ENCODE data around the gene MEAK7.
A peak's percentile ranks its signal among the peaks of the same experiment; 100 is the strongest.

MEAK7 gene

GRCh38 chr16:84503751-84504395 is 586 bp downstream of the MEAK7 start:
- Histone ChIP-seq H3K9ac (peak overlapping the region; percentile 88), H4K20me1 (no peaks in the 10 kb centered on the region), H3K4me2 (peak overlapping the region; percentile 99), H3K4me1 (peaks cover 62% of the 10 kb centered on the region), H3K27me3 (no peaks in the 10 kb centered on the region), H3K36me3 (peaks cover 26% of the 10 kb centered on the region), H3K27ac (peak overlapping the region; percentile 87; the same call in 1 of the 2 replicates), H3K9me3 (no peaks in the 10 kb centered on the region), H3K4me3 (peak overlapping the region; percentile 78)
- no peak for TF ChIP-seq Cebpa-rat (IDR thresholded peaks at IDR 0.05)

DNA sequence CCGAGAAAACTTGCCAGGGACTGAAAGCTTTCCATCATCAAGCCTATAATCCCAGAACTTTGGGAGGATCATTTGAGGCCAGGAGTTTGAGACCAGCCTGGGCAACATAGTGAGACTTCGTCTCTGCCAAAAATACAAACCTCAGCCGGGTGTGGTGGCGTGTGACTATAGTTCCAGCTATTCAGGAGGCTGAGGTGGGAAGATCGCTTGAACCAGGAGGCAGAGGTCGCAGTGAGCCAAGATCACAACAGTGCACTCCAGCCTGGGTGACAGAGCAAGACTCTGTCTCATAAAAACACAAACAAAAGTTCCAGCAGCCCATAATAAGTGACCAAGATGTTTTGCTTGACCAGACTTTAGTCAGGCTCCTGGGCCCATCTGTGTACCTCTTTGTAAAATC is 1.9 kb downstream of the MEAK7 start:
- no peaks in the 10 kb centered on the region for H3K27me3 ChIP-seq
- H3K27ac ChIP-seq: no peak overlapping the region
- H4K20me1 ChIP-seq: no peaks in the 10 kb centered on the region
- peaks cover 32% of the 10 kb centered on the region for H3K36me3 ChIP-seq
- H3K4me3 ChIP-seq: no peak overlapping the region
- H3K4me1 ChIP-seq: peaks cover 49% of the 10 kb centered on the region
- no peak overlapping the region for H3K9ac ChIP-seq
- H3K9me3 ChIP-seq: no peaks in the 10 kb centered on the region
- no peak for TF ChIP-seq Cebpa-rat (IDR thresholded peaks at IDR 0.05)
- H3K4me2 ChIP-seq: peak overlapping the region; percentile 99; the same call in 1 of the 2 replicates

GRCh38 chr16:84502075-84502474 is 2.4 kb downstream of the MEAK7 start:
- no peak overlapping the region for H3K4me3 ChIP-seq
- H3K4me2 ChIP-seq: peak overlapping the region; percentile 99; the same call in 1 of the 2 replicates
- TF ChIP-seq Cebpa-rat (IDR thresholded peaks at IDR 0.05): no peak
- no peaks in the 10 kb centered on the region for H4K20me1 ChIP-seq
- H3K4me1 ChIP-seq: peaks cover 45% of the 10 kb centered on the region
- H3K9ac ChIP-seq: no peak overlapping the region
- peaks cover 37% of the 10 kb centered on the region for H3K36me3 ChIP-seq
- H3K9me3 ChIP-seq: no peaks in the 10 kb centered on the region
- no peak overlapping the region for H3K27ac ChIP-seq
- H3K27me3 ChIP-seq: no peaks in the 10 kb centered on the region

DNA sequence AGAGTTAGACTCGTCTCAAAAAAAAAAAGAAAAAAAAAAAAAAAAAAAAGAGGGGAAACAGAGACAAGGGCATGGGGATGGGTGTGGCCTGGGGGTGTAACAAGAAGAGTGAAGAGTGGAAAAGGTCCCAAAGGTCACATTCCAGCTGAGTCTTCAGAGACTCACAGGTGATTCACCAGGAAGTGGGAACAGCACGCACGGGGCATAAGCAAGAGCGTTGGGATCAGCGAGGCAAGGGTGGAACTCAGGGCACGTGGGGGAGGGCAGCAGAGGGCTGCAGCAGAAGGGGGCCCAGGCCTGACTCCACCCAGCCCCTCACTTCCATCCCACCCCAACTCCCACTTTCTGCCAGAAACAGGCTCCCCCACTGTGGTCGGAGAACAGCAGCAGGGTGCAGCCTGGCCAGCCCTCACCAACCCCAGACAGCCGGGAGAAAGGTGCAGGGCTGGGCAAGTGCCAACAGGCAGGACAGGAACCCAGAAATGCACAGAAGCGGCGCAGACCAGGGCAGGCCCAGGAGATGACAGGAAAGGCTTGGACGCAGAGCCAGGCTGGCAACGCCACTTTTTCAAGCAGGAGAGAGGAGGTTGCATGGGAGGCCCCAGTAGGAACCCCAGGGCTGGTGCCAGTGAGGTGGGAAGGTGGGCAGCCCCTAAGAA is 3.3 kb downstream of the MEAK7 start:
- Histone ChIP-seq H3K4me2 (no peak overlapping the region), H3K9me3 (no peaks in the 10 kb centered on the region), H3K4me3 (no peak overlapping the region), H3K9ac (no peak overlapping the region), H3K27me3 (no peaks in the 10 kb centered on the region), H3K36me3 (peaks cover 45% of the 10 kb centered on the region), H3K27ac (no peak overlapping the region), H3K4me1 (peaks cover 36% of the 10 kb centered on the region), H4K20me1 (no peaks in the 10 kb centered on the region)
- no peak for TF ChIP-seq Cebpa-rat (IDR thresholded peaks at IDR 0.05)

GRCh38 chr16:84500531-84500930 is 3.9 kb downstream of the MEAK7 start:
- H3K9me3 ChIP-seq: no peaks in the 10 kb centered on the region
- no peak for TF ChIP-seq Cebpa-rat (IDR thresholded peaks at IDR 0.05)
- peaks cover 30% of the 10 kb centered on the region for H3K4me1 ChIP-seq
- H3K4me2 ChIP-seq: no peak overlapping the region
- peaks cover 52% of the 10 kb centered on the region for H3K36me3 ChIP-seq
- no peak overlapping the region for H3K9ac ChIP-seq
- H3K27me3 ChIP-seq: no peaks in the 10 kb centered on the region
- no peaks in the 10 kb centered on the region for H4K20me1 ChIP-seq
- no peak overlapping the region for H3K4me3 ChIP-seq
- H3K27ac ChIP-seq: no peak overlapping the region

DNA sequence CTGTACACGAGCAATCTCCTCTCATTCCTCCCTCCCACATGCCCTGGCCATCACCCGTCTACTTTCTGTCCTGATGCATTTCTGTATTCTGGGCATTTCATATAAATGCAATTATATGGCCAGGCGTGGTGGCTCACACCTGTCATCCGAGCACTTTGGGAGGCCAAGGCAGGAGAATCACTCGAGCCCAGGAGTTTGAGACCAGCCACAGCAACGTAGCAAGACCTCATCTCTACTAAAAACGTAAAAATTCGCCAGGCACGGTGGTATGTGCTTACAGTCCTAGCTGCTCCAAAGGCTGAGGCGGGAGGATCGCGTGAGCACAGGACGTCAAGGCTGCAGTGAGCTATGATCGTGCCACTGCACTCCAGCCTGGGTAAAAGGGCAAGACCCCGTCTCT is 4.8 kb downstream of the MEAK7 start:
- H3K27ac ChIP-seq: no peak overlapping the region
- peaks cover 5% of the 10 kb centered on the region for H3K9me3 ChIP-seq
- H3K36me3 ChIP-seq: peaks cover 61% of the 10 kb centered on the region
- TF ChIP-seq Cebpa-rat (IDR thresholded peaks at IDR 0.05): no peak
- no peak overlapping the region for H3K4me3 ChIP-seq
- H4K20me1 ChIP-seq: no peaks in the 10 kb centered on the region
- H3K4me2 ChIP-seq: no peak overlapping the region
- no peaks in the 10 kb centered on the region for H3K27me3 ChIP-seq
- H3K9ac ChIP-seq: no peak overlapping the region
- H3K4me1 ChIP-seq: peaks cover 22% of the 10 kb centered on the region

DNA sequence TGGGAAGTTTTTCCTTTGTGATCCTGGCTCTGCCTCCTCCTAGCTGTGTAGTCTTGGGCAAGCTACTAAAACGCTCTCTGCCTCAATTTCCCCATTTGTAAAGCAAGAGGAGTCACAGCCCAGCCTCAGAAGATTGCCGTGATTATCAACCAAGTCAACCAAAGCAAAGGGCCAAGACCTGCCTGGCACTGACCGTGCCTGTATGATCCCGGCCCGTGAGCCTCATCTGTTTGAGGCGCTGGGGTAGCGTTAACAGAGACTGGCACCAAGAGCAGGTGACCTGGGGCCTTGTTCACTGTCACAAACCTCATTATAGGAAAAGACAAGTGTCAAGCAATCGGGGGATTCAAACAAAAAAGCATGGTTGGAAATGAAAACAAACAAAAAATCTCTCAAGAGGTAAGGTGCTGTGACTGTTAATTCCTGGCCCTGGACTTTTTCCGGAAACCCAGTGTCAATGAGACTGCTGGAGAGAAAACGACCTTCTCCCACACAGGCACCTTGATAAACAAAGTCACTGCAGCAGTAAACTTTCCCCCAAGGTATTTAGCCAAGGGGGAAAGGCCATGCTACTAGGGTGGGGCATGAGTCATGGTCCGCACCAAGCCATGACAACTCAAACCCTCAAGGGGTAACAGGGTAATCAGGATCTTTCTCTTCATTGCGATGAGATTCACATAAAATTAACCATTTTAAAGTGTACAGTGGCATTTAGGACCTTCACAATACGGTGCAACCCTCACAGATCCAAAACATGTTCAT is 5.4 kb downstream of the MEAK7 start:
- H3K9ac ChIP-seq: no peak overlapping the region
- no peak overlapping the region for H3K4me2 ChIP-seq
- H3K27ac ChIP-seq: no peak overlapping the region
- H3K4me3 ChIP-seq: no peak overlapping the region
- TF ChIP-seq Cebpa-rat (IDR thresholded peaks at IDR 0.05): no peak
- H3K9me3 ChIP-seq: peaks cover 11% of the 10 kb centered on the region
- no peaks in the 10 kb centered on the region for H3K27me3 ChIP-seq
- H3K36me3 ChIP-seq: peaks cover 67% of the 10 kb centered on the region
- H4K20me1 ChIP-seq: no peaks in the 10 kb centered on the region
- peaks cover 21% of the 10 kb centered on the region for H3K4me1 ChIP-seq

DNA sequence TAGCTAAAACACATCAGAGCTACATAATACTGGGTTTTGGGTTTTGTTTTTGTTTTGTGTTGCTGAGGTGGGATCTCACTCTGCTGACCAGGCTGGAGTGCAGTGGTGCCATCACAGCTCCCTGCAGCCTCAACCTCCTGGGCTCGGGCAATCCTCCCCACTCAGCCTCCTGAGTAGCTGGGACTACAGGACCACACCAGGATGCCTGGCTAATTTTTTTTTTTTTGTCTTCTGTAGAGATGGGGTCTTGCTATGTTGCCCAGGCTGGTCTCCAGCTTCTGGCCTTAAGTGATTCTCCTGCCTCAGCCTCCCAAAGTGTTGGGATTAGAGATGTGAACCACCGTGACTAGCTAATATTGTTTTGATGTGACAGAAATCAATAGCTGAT is 6.2 kb downstream of the MEAK7 start:
- no peaks in the 10 kb centered on the region for H3K27me3 ChIP-seq
- no peak overlapping the region for H3K27ac ChIP-seq
- H3K9ac ChIP-seq: no peak overlapping the region
- no peak for TF ChIP-seq Cebpa-rat (IDR thresholded peaks at IDR 0.05)
- no peaks in the 10 kb centered on the region for H4K20me1 ChIP-seq
- H3K9me3 ChIP-seq: peaks cover 19% of the 10 kb centered on the region
- H3K4me2 ChIP-seq: no peak overlapping the region
- peaks cover 13% of the 10 kb centered on the region for H3K4me1 ChIP-seq
- H3K36me3 ChIP-seq: peaks cover 75% of the 10 kb centered on the region
- H3K4me3 ChIP-seq: no peak overlapping the region

DNA sequence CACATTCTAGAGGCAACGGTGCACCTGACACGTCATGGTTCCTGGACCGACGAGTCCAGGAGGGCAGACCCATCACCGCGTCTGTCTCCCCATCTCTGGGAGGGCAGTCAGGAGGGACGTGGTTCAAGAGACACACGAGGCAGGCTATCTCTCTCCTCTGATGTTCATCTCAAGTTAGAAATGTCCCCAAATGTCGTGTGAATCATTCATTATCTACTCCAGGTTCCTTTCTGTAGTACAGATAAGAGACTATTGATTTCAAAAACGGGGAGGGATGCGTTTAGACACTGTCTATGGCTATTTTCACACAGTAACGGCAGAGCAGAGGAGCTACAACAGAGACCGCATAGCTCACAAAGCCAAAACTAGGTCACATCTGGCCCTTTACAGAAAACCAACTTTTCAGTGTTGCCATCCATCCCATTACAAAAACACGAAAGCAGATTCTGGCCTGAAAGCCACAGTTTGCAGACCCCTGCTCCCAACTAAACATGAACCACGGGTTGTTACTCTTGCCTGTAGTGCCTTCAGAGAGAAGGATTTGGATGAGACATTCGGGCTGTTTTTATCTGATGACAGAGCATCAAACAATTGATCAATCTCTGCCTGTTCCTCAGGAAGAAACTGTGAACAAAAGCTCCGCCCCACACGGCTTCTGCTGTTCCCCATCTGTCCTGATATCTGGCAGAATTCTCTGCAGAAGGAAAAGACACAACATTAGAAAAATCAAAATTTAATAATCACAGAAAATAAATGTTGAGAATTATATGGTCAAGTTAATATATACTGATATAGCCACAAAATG is 6.8 kb downstream of the MEAK7 start:
- no peak for TF ChIP-seq Cebpa-rat (IDR thresholded peaks at IDR 0.05)
- no peak overlapping the region for H3K4me2 ChIP-seq
- peaks cover 25% of the 10 kb centered on the region for H3K9me3 ChIP-seq
- H3K4me3 ChIP-seq: no peak overlapping the region
- no peak overlapping the region for H3K9ac ChIP-seq
- H4K20me1 ChIP-seq: no peaks in the 10 kb centered on the region
- H3K36me3 ChIP-seq: peaks cover 80% of the 10 kb centered on the region
- H3K27ac ChIP-seq: no peak overlapping the region
- no peaks in the 10 kb centered on the region for H3K27me3 ChIP-seq
- H3K4me1 ChIP-seq: peaks cover 7% of the 10 kb centered on the region

Measured in BLaER1 (cell line).